Measurements from ENCODE around the gene PITX2. TPM values are rescaled to one million over a fixed set of nuclear protein-coding genes. Genes with fewer than 3 reads are reported as not detected.

PITX2 gene
- total RNA-seq, 1 donor from 2014 or later = 1.6 TPM

DNA sequence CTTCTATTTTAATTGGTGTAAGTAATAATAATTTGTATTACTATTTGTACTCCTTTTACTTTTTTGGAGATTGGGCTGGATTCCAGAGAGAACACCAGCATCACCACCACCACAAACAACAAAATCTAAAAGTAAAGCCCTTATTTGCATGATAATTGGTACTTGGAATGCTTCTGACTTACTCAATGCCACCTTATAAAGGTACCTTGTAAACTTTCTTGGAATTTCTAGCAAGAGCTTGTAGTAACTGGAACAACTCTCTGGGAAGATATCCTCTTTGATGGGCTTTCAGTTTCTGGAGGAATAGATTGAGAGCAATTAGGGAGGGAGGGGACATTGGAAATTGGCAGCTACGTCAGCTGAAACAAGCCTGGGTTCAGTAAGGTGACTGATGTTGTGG, 20.2 kb upstream of the PITX2 start:
- DNase-seq (ENCODE audit: low spot score) = peak; percentile 5
- Histone ChIP-seq H3K4me2 (no peak overlapping the region), H2AFZ (replicated peaks) (no peak overlapping the region), H3K79me2 (ENCODE audit: low read depth) (no peaks in the 10 kb centered on the region), H3K9me3 (ENCODE audit: low read depth) (no peaks in the 10 kb centered on the region), H3K27me3 (peaks cover 68% of the 10 kb centered on the region), H3K27ac (no peak overlapping the region), H3K9ac (no peak overlapping the region), H3K4me3 (no peak overlapping the region), H3F3A (ENCODE audit: low read depth) (peaks cover 23% of the 10 kb centered on the region), H3K4me1 (peaks cover 28% of the 10 kb centered on the region), H3K36me3 (no peaks in the 10 kb centered on the region), H4K20me1 (ENCODE audit: low read depth) (peaks cover 25% of the 10 kb centered on the region)
- no peaks in the 10 kb centered on the region for H3K36me3 Mint-ChIP-seq
- H3K4me3 Mint-ChIP-seq = no peak overlapping the region
- no peak overlapping the region for H3K27ac Mint-ChIP-seq
- H3K4me1 Mint-ChIP-seq = peaks cover 9% of the 10 kb centered on the region
- no peaks in the 10 kb centered on the region for H3K9me3 Mint-ChIP-seq
- peaks cover 64% of the 10 kb centered on the region for H3K27me3 Mint-ChIP-seq (ENCODE audit: insufficient read depth, low read depth)
- TF ChIP-seq EZH2 (IDR thresholded peaks at IDR 0.05) (no peak), EZH2phosphoT487 (IDR thresholded peaks at IDR 0.05) (no peak)
- TF ChIP-seq, protein P1, sequence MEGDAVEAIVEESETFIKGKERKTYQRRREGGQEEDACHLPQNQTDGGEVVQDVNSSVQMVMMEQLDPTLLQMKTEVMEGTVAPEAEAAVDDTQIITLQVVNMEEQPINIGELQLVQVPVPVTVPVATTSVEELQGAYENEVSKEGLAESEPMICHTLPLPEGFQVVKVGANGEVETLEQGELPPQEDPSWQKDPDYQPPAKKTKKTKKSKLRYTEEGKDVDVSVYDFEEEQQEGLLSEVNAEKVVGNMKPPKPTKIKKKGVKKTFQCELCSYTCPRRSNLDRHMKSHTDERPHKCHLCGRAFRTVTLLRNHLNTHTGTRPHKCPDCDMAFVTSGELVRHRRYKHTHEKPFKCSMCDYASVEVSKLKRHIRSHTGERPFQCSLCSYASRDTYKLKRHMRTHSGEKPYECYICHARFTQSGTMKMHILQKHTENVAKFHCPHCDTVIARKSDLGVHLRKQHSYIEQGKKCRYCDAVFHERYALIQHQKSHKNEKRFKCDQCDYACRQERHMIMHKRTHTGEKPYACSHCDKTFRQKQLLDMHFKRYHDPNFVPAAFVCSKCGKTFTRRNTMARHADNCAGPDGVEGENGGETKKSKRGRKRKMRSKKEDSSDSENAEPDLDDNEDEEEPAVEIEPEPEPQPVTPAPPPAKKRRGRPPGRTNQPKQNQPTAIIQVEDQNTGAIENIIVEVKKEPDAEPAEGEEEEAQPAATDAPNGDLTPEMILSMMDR (IDR thresholded peaks at IDR 0.05) = no peak

DNA sequence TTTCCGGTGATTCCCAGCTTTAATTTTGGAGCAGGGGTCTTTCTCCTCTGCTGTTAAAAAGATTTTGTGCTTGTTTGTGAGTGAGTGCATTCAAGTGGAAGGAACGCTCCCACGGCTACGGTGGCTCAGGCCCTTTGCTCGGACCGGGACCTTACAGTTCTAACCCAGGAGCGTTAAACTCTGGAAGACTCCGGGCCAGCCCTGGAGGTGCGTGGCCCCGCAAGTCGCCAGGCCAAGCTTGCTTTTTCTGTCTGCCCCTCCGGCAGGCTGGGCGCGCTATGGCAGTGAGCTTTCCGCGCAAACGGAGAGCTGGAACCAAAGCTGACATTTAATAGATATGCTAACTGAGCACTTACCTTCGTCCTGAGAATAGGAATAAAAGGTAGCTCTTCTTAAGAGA, 18.3 kb upstream of the PITX2 start:
- H3F3A ChIP-seq (ENCODE audit: low read depth) = peaks cover 36% of the 10 kb centered on the region
- peaks cover 86% of the 10 kb centered on the region for H3K27me3 ChIP-seq
- Mint-ChIP-seq H3K36me3 (no peaks in the 10 kb centered on the region), H3K9me3 (no peaks in the 10 kb centered on the region), H3K27ac (no peak overlapping the region), H3K4me3 (no peak overlapping the region), H3K4me1 (peaks cover 21% of the 10 kb centered on the region), H3K27me3 (ENCODE audit: insufficient read depth, low read depth) (peaks cover 77% of the 10 kb centered on the region)
- H3K9me3 ChIP-seq (ENCODE audit: low read depth) = no peaks in the 10 kb centered on the region
- TF ChIP-seq EZH2 (IDR thresholded peaks at IDR 0.05) (peak; percentile 61), EZH2phosphoT487 (IDR thresholded peaks at IDR 0.05) (no peak)
- peaks cover 32% of the 10 kb centered on the region for H3K4me1 ChIP-seq
- no peaks in the 10 kb centered on the region for H3K79me2 ChIP-seq (ENCODE audit: low read depth)
- H3K27ac ChIP-seq = no peak overlapping the region
- H4K20me1 ChIP-seq (ENCODE audit: low read depth) = peaks cover 39% of the 10 kb centered on the region
- no peak overlapping the region for H3K9ac ChIP-seq
- H3K4me2 ChIP-seq = peak overlapping the region; percentile 80
- DNase-seq (ENCODE audit: low spot score) = peak; percentile 59
- H2AFZ ChIP-seq (replicated peaks) = no peak overlapping the region
- peak overlapping the region; percentile 38 for H3K4me3 ChIP-seq
- H3K36me3 ChIP-seq = no peaks in the 10 kb centered on the region

DNA sequence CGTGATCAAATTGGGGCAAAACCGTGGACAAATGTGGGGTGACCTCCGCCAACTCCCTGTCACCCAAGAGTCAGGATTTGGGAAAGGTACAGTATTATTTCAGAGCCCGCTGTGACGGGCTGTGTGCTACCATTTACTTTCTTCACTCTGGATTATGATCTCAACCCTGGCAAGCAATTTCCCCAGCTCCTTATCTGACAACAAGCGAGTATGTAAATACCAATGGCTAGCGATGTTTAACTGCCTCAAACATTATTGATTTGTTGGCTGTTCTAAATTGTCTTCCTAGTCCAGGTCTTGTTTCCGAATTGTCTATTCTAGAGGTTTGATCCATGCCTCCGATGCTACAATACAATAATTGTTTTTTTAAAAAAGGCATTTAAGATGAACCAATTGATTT, 17.7 kb upstream of the PITX2 start:
- no peaks in the 10 kb centered on the region for H3K36me3 ChIP-seq
- H3K9me3 ChIP-seq (ENCODE audit: low read depth) = no peaks in the 10 kb centered on the region
- peak; percentile 10 for DNase-seq (ENCODE audit: low spot score)
- H2AFZ ChIP-seq (replicated peaks) = no peak overlapping the region
- peaks cover 93% of the 10 kb centered on the region for H3K27me3 ChIP-seq
- no peak overlapping the region for H3K27ac Mint-ChIP-seq
- peak overlapping the region; percentile 38 for H3K4me3 ChIP-seq
- peaks cover 75% of the 10 kb centered on the region for H3K27me3 Mint-ChIP-seq (ENCODE audit: insufficient read depth, low read depth)
- H3K36me3 Mint-ChIP-seq = no peaks in the 10 kb centered on the region
- no peak overlapping the region for H3K4me3 Mint-ChIP-seq
- H3F3A ChIP-seq (ENCODE audit: low read depth) = peaks cover 42% of the 10 kb centered on the region
- no peak overlapping the region for H3K9ac ChIP-seq
- peaks cover 23% of the 10 kb centered on the region for H3K4me1 Mint-ChIP-seq
- H3K27ac ChIP-seq = no peak overlapping the region
- peaks cover 38% of the 10 kb centered on the region for H3K4me1 ChIP-seq
- H3K9me3 Mint-ChIP-seq = no peaks in the 10 kb centered on the region
- H3K79me2 ChIP-seq (ENCODE audit: low read depth) = no peaks in the 10 kb centered on the region
- H4K20me1 ChIP-seq (ENCODE audit: low read depth) = peaks cover 46% of the 10 kb centered on the region
- H3K4me2 ChIP-seq = peak overlapping the region; percentile 80
- TF ChIP-seq, protein P1 (IDR thresholded peaks at IDR 0.05) = no peak
- peak; percentile 11 for TF ChIP-seq EZH2 (IDR thresholded peaks at IDR 0.05)
- TF ChIP-seq EZH2phosphoT487 (IDR thresholded peaks at IDR 0.05) = no peak

DNA sequence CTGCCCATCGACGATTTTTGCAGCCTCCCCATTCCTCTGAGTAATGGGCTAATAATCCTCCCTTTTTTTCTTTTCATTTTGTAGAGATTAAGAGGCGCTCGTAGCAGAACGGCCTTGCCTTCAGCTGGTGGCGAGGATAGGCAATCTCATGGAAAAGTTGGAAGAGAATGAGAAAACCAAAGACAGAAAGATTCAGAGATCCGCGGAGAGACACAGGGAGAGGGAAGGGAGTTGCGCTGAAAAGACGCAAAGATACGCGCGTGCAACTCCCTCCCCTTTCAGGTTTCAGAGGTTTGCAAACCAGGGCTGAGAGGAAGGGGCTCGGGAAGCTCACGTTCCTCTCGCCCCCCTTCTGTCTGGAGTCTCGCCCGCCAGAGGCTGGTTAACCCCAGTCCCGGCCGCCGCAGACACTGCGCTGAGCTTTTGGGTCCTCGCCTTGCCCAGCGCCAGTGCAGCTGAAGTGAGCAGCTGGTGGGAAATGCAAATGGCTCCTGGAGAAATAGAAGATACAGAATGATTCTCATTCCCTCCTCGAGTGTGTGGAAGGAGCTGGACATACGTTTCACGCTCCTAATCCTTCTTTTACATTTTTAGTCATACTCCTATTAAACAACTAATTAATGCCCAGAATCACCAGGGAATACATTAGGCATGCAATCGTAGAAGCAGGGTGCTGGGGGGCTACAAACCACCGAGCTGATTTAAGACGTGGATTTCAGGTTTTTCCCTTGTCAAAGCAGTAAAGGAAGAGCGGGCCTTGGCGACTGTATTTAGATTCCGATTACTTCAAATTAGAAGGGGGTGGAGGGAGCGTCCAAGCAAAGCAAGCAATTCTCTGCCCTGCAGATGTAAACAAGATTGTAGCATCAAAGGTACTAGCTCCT, 16.6 kb upstream of the PITX2 start:
- DNase-seq (ENCODE audit: low spot score) = peak; percentile 83
- Histone ChIP-seq H3K27me3 (peaks cover 97% of the 10 kb centered on the region), H3K9ac (no peak overlapping the region), H3K4me3 (peak overlapping the region; percentile 29), H3K36me3 (no peaks in the 10 kb centered on the region), H4K20me1 (ENCODE audit: low read depth) (peaks cover 54% of the 10 kb centered on the region), H3K4me1 (peaks cover 40% of the 10 kb centered on the region), H3K9me3 (ENCODE audit: low read depth) (no peaks in the 10 kb centered on the region), H3K4me2 (peak overlapping the region; percentile 64), H3F3A (ENCODE audit: low read depth) (peaks cover 44% of the 10 kb centered on the region), H2AFZ (replicated peaks) (no peak overlapping the region), H3K27ac (no peak overlapping the region), H3K79me2 (ENCODE audit: low read depth) (no peaks in the 10 kb centered on the region)
- H3K4me1 Mint-ChIP-seq = peaks cover 23% of the 10 kb centered on the region
- H3K4me3 Mint-ChIP-seq = no peak overlapping the region
- H3K27me3 Mint-ChIP-seq (ENCODE audit: insufficient read depth, low read depth) = peaks cover 81% of the 10 kb centered on the region
- no peaks in the 10 kb centered on the region for H3K9me3 Mint-ChIP-seq
- peak; percentile 85 for TF ChIP-seq EZH2 (IDR thresholded peaks at IDR 0.05)
- TF ChIP-seq EZH2phosphoT487 (IDR thresholded peaks at IDR 0.05) = peak; percentile 83
- TF ChIP-seq, protein P1 (IDR thresholded peaks at IDR 0.05) = no peak
- H3K36me3 Mint-ChIP-seq = no peaks in the 10 kb centered on the region
- no peak overlapping the region for H3K27ac Mint-ChIP-seq

All from neural progenitor cell (in vitro differentiated cells).